NCI-H82 treated with DMSO at 0.1 percent for 48 hours (cell line): Measurements from ENCODE around the gene ATRX.
"Not testable (repeated sequence)": the region's sequence is repeated elsewhere in the genome, so short reads cannot be mapped to it uniquely, and the experiment has no call there.

Source experiments
- DNase-seq: peaks from one replicate; lab custom pipeline; 2025; ENCODE audit not compliant: unreplicated experiment; lab: John Stamatoyannopoulos, UW

The ATRX gene

DNA sequence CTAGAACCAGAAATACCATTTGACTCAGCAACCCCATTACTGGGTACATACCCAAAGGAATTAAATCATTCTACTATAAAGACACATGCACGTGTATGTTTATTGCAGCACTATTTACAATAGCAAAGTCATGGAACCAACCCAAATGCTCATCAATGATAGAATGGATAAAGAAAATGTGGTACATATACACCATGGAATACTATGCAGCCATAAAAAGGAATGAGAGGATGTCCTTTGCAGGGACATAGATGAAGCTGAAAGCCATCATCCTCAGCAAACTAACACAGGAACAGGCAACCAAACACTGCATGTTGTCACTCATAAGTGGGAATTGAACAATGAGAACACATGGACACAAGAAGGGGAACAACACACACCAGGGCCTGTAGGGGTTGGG lies 285.9 kb downstream of the ATRX start:
- DNase-seq, result not testable (repeated sequence)

DNA sequence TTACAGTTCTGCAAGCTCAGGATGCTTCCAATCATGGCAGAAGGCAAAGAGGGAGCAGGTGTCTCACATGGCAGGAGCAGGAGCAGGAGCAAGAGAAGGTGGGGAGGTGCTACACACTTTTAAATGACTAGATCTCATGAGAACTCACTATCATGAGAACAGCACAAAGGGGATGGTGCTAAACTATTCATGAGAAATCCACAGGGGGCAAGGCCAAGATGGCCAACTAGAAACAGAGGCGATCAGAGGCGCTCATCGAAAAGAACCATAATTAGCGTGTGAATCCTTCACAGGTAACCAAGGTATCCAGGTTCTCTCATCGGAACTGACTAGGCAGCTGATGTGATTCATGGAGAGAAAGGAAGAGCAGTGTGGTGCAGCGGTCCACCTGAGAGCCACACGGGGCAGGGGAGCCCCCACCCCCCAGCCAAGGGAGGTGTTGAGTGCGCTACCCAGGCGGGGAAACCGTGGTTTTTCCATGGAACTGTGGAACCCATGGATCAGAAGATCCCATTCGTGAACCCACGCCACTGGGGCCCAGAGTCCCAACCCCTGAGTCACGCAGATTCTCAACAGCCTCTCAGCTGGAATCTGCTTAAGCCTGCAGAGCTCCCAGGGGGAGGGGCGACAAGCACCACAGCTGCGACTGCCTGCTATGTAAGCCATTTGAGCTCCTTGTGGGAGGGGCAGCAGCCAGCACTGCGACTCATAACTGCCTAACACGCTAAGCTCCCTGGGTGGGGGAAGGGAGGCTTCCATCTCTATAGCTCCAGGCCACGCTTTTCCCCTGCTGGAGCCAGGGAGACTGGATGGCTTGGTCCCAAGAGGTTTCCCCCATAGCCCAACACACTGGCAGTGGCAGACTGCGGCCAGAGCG lies 292.1 kb downstream of the ATRX start:
- peak; percentile 79 for DNase-seq

DNA sequence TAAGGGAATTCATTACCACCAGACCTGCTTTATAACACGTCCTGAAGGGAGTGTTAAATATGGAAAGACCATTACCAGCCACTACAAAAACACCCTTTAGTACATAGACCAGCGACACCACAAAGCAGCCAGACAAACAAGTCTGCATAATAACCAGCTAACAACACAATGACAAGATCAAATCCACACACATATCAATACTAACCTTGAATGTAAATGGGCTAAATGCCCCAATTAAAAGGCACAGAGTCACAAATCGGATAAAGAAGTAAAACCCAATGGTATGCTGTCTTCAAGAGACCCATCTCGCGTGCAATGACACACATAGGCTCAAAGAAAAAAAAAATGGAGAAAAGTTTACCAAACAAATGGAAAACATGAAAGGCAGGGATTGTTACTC lies 302.0 kb downstream of the ATRX start:
- no peak for DNase-seq

DNA sequence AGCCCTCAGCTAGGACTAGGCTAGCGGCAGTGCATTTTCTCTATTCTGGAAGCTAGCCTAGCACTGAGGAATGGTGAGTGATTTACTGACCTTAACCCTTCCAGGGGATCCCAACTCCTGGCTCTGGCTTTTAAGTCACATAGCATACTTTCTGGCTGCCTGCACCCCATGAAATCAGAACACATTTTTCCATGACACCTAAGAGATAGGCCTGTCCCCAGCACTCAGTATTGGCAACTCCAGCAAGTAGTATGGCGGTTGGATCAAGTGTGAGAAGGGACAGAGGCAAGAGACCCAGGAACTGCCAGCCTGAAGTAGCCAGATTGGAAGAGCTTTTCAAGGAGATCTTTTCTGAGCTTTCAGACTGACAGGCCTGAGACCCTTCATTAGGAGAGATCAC lies 330.6 kb downstream of the ATRX start:
- no peak for DNase-seq
